ENCODE measurements around the gene NEU1. TPM values are rescaled to one million over a fixed set of nuclear protein-coding genes. Genes with fewer than 3 reads are reported as not detected.
"Not testable (repeated sequence)": the region's sequence is repeated elsewhere in the genome, so short reads cannot be mapped to it uniquely, and the experiment has no call there.

The NEU1 gene
- total and polyA plus RNA-seq, 8 donors = 19.0 to 38.5 (median 24.6) TPM

DNA sequence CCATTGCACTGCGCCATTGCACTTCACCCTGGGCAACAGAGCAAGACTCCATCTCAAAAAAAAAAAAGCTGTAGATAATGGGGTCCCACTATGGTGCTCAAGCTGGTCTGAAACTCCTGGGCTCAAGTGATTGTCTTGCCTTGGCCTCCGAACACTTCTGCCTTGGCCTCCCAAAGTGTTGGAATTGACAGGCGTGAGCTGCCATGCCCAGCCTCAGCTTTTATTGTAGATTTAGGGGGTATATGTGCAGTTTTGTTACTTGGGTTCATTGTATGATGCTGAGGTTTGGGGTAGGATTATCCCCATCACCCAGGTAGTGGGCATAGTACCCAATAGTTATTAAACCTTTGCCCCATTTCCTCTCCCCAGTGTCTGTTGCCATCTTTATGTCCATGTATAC is 23.7 kb downstream of the NEU1 start:
- intact Hi-C loops (cut with DNase I) = loop anchor here in 1 of 3 donors (10.0 kb wide), 1 partner anchor 64 kb away; the partner anchor contains the start of gene VWA7
- ATAC-seq (no peak), FAIRE-seq (no peak), DNase-seq (no peak)
- Histone ChIP-seq H3K4me1 (peaks cover 12 to 27% (median 14%) of the 10 kb centered on the region in 3 donors), H3K4me3 (no peak overlapping the region), H3K27me3 (no peaks in the 10 kb centered on the region), H3K27ac (no peak overlapping the region), H3K9me3 (no peaks in the 10 kb centered on the region), H3K36me3 (peaks cover 0 to 16% (median 9%) of the 10 kb centered on the region in 3 donors)
- WGBS, 2 donors = 96 to 98% methylated on average over 3 of the region's 3 CpGs
- TF ChIP-seq CTCF (IDR thresholded peaks at IDR 0.05) = no peak

- DNase-seq, H3K9me3 ChIP-seq, H3K27me3 ChIP-seq, ATAC-seq, H3K27ac ChIP-seq, FAIRE-seq: not testable (repeated sequence)
- Histone ChIP-seq H3K4me1 (peaks cover 12 to 27% (median 14%) of the 10 kb centered on the region in 3 donors), H3K36me3 (peaks cover 0 to 16% (median 9%) of the 10 kb centered on the region in 3 donors), H3K4me3 (peak overlapping the region in 1 of 4 donors; percentile 54)
- 87 to 88% methylated on average over 9 of the region's 9 CpGs for WGBS, 2 donors
- intact Hi-C loops (cut with DNase I) = loop anchor here in 1 of 3 donors (10.0 kb wide), 1 partner anchor 63 kb away; the partner anchor contains the start of gene VWA7
These were observed 24.5 kb downstream of the NEU1 start for GRCh38 chr6:31838114-31838553.

DNA sequence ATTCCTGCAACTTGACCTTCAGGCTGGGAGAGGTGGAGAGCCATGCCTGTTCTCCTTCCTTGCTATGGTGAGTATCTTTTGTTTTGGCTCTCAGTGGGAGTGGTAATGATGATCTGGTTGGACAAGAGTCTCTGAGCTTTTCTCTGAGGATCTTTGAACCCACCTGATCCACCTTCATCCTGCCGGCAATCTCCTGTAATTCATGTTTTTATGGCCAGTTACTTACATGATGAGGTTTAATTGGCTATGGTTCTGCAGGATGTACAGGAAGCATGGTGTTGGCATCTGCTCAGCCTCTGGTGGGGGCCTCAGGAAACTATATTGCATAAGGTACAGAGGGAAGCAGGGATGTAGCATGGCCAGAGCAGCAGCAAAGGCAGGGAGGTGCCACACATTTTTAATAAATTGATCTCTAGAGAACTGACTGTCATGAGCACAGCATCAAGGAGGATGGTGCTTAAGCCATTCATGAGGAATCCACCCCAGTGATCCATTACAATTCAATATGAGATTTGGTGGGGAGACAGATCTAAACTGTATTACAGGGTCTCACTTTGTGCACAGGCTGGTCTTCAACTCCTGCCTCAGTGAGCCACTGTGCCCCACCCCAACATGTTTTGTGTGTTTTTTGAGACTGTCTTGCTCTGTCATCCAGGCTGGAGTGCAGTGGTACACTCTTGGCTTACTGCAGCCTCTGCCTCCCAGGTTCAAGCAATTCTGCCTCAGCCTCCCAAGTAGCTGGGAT is 25.1 kb downstream of the NEU1 start:
- FAIRE-seq = no peak
- peak overlapping the region in 1 of 4 donors; percentile 54 for H3K4me3 ChIP-seq
- intact Hi-C loops (cut with DNase I) = loop anchor here in 1 of 3 donors (10.0 kb wide), 1 partner anchor 63 kb away; the partner anchor contains the start of gene VWA7
- 38 to 39% methylated on average over 1 of the region's 1 CpG for WGBS, 2 donors
- no peaks in the 10 kb centered on the region for H3K27me3 ChIP-seq
- no peak for ATAC-seq
- no peak for DNase-seq
- peaks cover 0 to 16% (median 9%) of the 10 kb centered on the region in 3 donors for H3K36me3 ChIP-seq
- no peak for TF ChIP-seq CTCF (IDR thresholded peaks at IDR 0.05)
- no peaks in the 10 kb centered on the region for H3K9me3 ChIP-seq
- H3K27ac ChIP-seq = no peak overlapping the region
- H3K4me1 ChIP-seq = peaks cover 12 to 27% (median 14%) of the 10 kb centered on the region in 3 donors

- FAIRE-seq (no peak), DNase-seq (no peak), ATAC-seq (no peak)
- Histone ChIP-seq H3K27me3 (no peaks in the 10 kb centered on the region), H3K36me3 (peaks cover 0 to 16% (median 9%) of the 10 kb centered on the region in 3 donors), H3K27ac (peak overlapping the region in 2 of 4 donors; percentile 27 to 47), H3K4me1 (peaks cover 12 to 27% (median 17%) of the 10 kb centered on the region in 3 donors), H3K9me3 (no peaks in the 10 kb centered on the region), H3K4me3 (peak overlapping the region; percentile 54 to 87 (median 81))
- no peak for TF ChIP-seq CTCF (IDR thresholded peaks at IDR 0.05)
- intact Hi-C loops (cut with DNase I) = loop anchor here in 1 of 3 donors (10.0 kb wide), 1 partner anchor 62 kb away; the partner anchor contains the start of gene VWA7
- WGBS, 2 donors = 20 to 31% methylated on average over 12 of the region's 12 CpGs
These were observed 25.9 kb downstream of the NEU1 start for GRCh38 chr6:31836474-31837368.

DNA sequence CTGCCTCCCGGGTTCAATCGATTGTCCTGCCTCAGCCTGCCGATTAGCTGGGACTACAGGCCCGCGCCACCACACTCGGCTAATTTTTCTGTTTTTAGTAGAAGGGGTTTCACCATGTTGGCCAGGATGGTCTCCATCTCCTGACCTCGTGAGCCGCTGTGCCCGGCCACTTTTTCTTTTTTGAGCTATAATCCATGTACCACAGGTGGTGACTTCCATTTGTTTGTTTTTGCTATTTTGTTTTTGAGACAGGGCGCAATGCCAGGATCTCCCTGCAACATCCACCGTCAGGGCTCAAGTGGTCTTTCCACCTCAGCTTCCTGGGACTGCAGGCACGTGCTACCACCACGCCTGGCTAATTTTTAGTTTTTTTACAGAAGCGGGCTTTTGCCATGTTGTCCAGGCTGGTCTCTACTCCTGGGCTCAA is 26.6 kb downstream of the NEU1 start:
- no peak for FAIRE-seq

More for the DNA sequence above, 26.6 kb downstream of the NEU1 start:
- Histone ChIP-seq H3K27ac (peak overlapping the region in 2 of 4 donors; percentile 27 to 47), H3K36me3 (peaks cover 0 to 16% (median 9%) of the 10 kb centered on the region in 3 donors), H3K4me1 (peaks cover 12 to 34% (median 24%) of the 10 kb centered on the region in 3 donors), H3K9me3 (no peaks in the 10 kb centered on the region), H3K4me3 (peak overlapping the region; percentile 54 to 87 (median 81)), H3K27me3 (no peaks in the 10 kb centered on the region)
- 9 to 11% methylated on average over 14 of the region's 14 CpGs for WGBS, 2 donors
- no peak for TF ChIP-seq CTCF (IDR thresholded peaks at IDR 0.05)
- no peak for ATAC-seq
- DNase-seq = no peak
- intact Hi-C loops (cut with DNase I) = loop anchor here in 1 of 3 donors (10.0 kb wide), 1 partner anchor 61 kb away; the partner anchor contains the start of gene VWA7
